Loucy (cell line): ENCODE measurements around the gene CNTN4.

Experiments
- H2AFZ ChIP-seq: fragments of 200-600 bp; sonication (generic); 2 replicates; pipeline ENCODE4 v1.6.0; 2016; ENCODE audit warnings: antibody characterized with exemption, mild to moderate bottlenecking, low read length, moderate library complexity
- H3F3A ChIP-seq: fragments of 200-600 bp; 2 replicates; pipeline ENCODE4 v1.6.0; 2016; ENCODE audit warnings: antibody characterized with exemption, low read depth, mild to moderate bottlenecking
- H3K27me3 ChIP-seq: fragments of 200-600 bp; sonication (generic); 2 replicates; pipeline ENCODE4 v1.6.1; 2014; ENCODE audit warnings: low read length, mild to moderate bottlenecking; ENCODE audit not compliant: insufficient read depth, poor library complexity, severe bottlenecking
- H3K36me3 ChIP-seq: fragments of 200-600 bp; sonication (generic); 2 replicates; pipeline ENCODE4 v1.6.1; 2016; ENCODE audit warnings: low read length; ENCODE audit not compliant: insufficient read depth
- H3K4me1 ChIP-seq: fragments of 200-600 bp; sonication (generic); 2 replicates; pipeline ENCODE4 v1.5.1; 2014; ENCODE audit warnings: low read length, mild to moderate bottlenecking; ENCODE audit not compliant: insufficient read depth, poor library complexity, severe bottlenecking
- H3K4me2 ChIP-seq: fragments of 200-600 bp; sonication (generic); 2 replicates; pipeline ENCODE4 v1.6.0; 2014; ENCODE audit warnings: antibody characterized with exemption, low read length, low read depth, mild to moderate bottlenecking; ENCODE audit not compliant: poor library complexity, severe bottlenecking
- H3K4me3 ChIP-seq: fragments of 200-600 bp; sonication (generic); 2 replicates; pipeline ENCODE4 v1.5.1; 2014; ENCODE audit warnings: low read length, mild to moderate bottlenecking, mixed read lengths; ENCODE audit not compliant: poor library complexity, severe bottlenecking
- H3K79me2 ChIP-seq: fragments of 200-600 bp; sonication (generic); 2 replicates; pipeline ENCODE4 v1.6.1; 2014; ENCODE audit warnings: low read length; ENCODE audit not compliant: insufficient read depth
- H3K9ac ChIP-seq: fragments of 200-600 bp; sonication (generic); 2 replicates; pipeline ENCODE4 v1.6.0; 2014; ENCODE audit warnings: mild to moderate bottlenecking, low read depth, low read length, moderate library complexity; ENCODE audit not compliant: poor library complexity, severe bottlenecking
- H3K9me2 ChIP-seq: fragments of 200-600 bp; sonication (generic); replicated peaks from 2 replicates; pipeline ENCODE4 v1.6.1; 2016; ENCODE audit warnings: low read depth, low read length, mixed read lengths
- H3K9me3 ChIP-seq: fragments of 200-600 bp; sonication (generic); 2 replicates; pipeline ENCODE4 v1.6.1; 2014; ENCODE audit warnings: mild to moderate bottlenecking, antibody characterized with exemption, low read length, low read depth; ENCODE audit not compliant: insufficient read depth
- H4K20me1 ChIP-seq: fragments of 200-600 bp; sonication (generic); 2 replicates; pipeline ENCODE4 v1.6.0; 2014; ENCODE audit warnings: antibody characterized with exemption, low read length, mild to moderate bottlenecking; ENCODE audit not compliant: insufficient read depth, poor library complexity, severe bottlenecking
- CTCF ChIP-seq: fragments of 200-600 bp; sonication (generic); conservative IDR thresholded peaks from 2 replicates; pipeline ENCODE4 v1.5.1; 2014; ENCODE audit warnings: mild to moderate bottlenecking, antibody characterized with exemption, low read length
- EZH2phosphoT487 ChIP-seq: fragments of 200-600 bp; IDR thresholded peaks from 2 replicates; pipeline ENCODE4 v1.6.1; 2018; ENCODE audit warnings: antibody characterized with exemption, mild to moderate bottlenecking, moderate library complexity, borderline replicate concordance

The CNTN4 gene

GRCh38 chr3:2097641-2098191, 950 bp upstream of the CNTN4 start:
- Histone ChIP-seq H3K79me2 (no peaks in the 10 kb centered on the region), H2AFZ (no peak overlapping the region), H3F3A (no peaks in the 10 kb centered on the region), H3K9ac (no peak overlapping the region), H3K4me2 (no peak overlapping the region), H3K36me3 (no peaks in the 10 kb centered on the region), H3K4me1 (no peaks in the 10 kb centered on the region), H3K9me2 (no peaks in the 10 kb centered on the region), H3K4me3 (no peak overlapping the region), H3K27me3 (no peaks in the 10 kb centered on the region), H3K9me3 (peaks cover 8% of the 10 kb centered on the region; the same call in 1 of the 2 replicates), H4K20me1 (no peaks in the 10 kb centered on the region)
- TF ChIP-seq EZH2phosphoT487 (no peak), CTCF (no peak)

- H3K9me3 ChIP-seq = peaks cover 8% of the 10 kb centered on the region; the same call in 1 of the 2 replicates
- no peak overlapping the region for H3K4me2 ChIP-seq
- H3K79me2 ChIP-seq = no peaks in the 10 kb centered on the region
- no peaks in the 10 kb centered on the region for H3K36me3 ChIP-seq
- no peaks in the 10 kb centered on the region for H4K20me1 ChIP-seq
- H3K9ac ChIP-seq = no peak overlapping the region
- no peak overlapping the region for H2AFZ ChIP-seq
- TF ChIP-seq CTCF = no peak
- no peak for TF ChIP-seq EZH2phosphoT487
- no peaks in the 10 kb centered on the region for H3K4me1 ChIP-seq
- H3K4me3 ChIP-seq = no peak overlapping the region
- no peaks in the 10 kb centered on the region for H3K9me2 ChIP-seq
- no peaks in the 10 kb centered on the region for H3F3A ChIP-seq
- H3K27me3 ChIP-seq = no peaks in the 10 kb centered on the region
These were observed 484 bp downstream of the CNTN4 start for GRCh38 chr3:2099028-2099671.

- Histone ChIP-seq H4K20me1 (no peaks in the 10 kb centered on the region), H3K9ac (no peak overlapping the region), H2AFZ (no peak overlapping the region), H3K4me3 (no peak overlapping the region), H3K9me3 (peaks cover 5% of the 10 kb centered on the region; the same call in 1 of the 2 replicates), H3K36me3 (no peaks in the 10 kb centered on the region), H3K4me2 (no peak overlapping the region), H3F3A (no peaks in the 10 kb centered on the region), H3K4me1 (no peaks in the 10 kb centered on the region), H3K9me2 (no peaks in the 10 kb centered on the region), H3K79me2 (no peaks in the 10 kb centered on the region), H3K27me3 (no peaks in the 10 kb centered on the region)
- no peak for TF ChIP-seq EZH2phosphoT487
- no peak for TF ChIP-seq CTCF
These were observed 1.1 kb downstream of the CNTN4 start for GRCh38 chr3:2099779-2100191.
